ENCODE measurements around the gene ARHGEF28. TPM values are rescaled to one million over a fixed set of nuclear protein-coding genes. Genes with fewer than 3 reads are reported as not detected.

The ARHGEF28 gene
- total and polyA plus RNA-seq, 4 donors, result 4.8 to 27.8 (median 12.7) TPM

- Histone ChIP-seq H3K27me3 (ENCODE audit: control insufficient read depth in 1 of 2, insufficient read depth in 2 of 2, low read length in 1 of 2) (no peaks in the 10 kb centered on the region), H3K36me3 (ENCODE audit: control insufficient read depth in 1 of 2, insufficient read depth in 2 of 2, low read length in 1 of 2) (peaks cover 2% of the 10 kb centered on the region in 2 donors), H3K27ac (ENCODE audit: low read depth in 1 of 2, low read length in 2 of 2) (no peak overlapping the region), H3K9me3 (ENCODE audit: control insufficient read depth, low read length) (no peaks in the 10 kb centered on the region), H3K4me3 (ENCODE audit: low read length in 2 of 2) (no peak overlapping the region), H3K4me1 (ENCODE audit: control insufficient read depth in 1 of 2, insufficient read depth in 2 of 2, low read length in 2 of 2) (no peaks in the 10 kb centered on the region)
- intact Hi-C loops (cut with DNase I), result loop anchor here (2.0 to 10.0 kb wide), 2 partner anchors 135 to 749 kb away; no protein-coding TSS in a partner anchor
- 85 to 91% methylated on average over 3 of the region's 3 CpGs for WGBS, 2 donors
- ATAC-seq (ENCODE audit: low FRiP score), result no peak
- DNase-seq, result no peak
Observed at GRCh38 chr5:73899916-73900315, 273.9 kb downstream of the ARHGEF28 start.

GRCh38 chr5:73900566-73900965, 274.6 kb downstream of the ARHGEF28 start:
- H3K4me3 ChIP-seq (ENCODE audit: low read length in 2 of 2), result no peak overlapping the region
- H3K27me3 ChIP-seq (ENCODE audit: control insufficient read depth in 1 of 2, insufficient read depth in 2 of 2, low read length in 1 of 2), result no peaks in the 10 kb centered on the region
- H3K9me3 ChIP-seq (ENCODE audit: control insufficient read depth, low read length), result no peaks in the 10 kb centered on the region
- 89 to 93% methylated on average over 7 of the region's 7 CpGs for WGBS, 2 donors
- intact Hi-C loops (cut with DNase I), result loop anchor here (2.0 to 10.0 kb wide), 2 partner anchors 134 to 748 kb away; no protein-coding TSS in a partner anchor
- DNase-seq, result no peak
- H3K4me1 ChIP-seq (ENCODE audit: control insufficient read depth in 1 of 2, insufficient read depth in 2 of 2, low read length in 2 of 2), result no peaks in the 10 kb centered on the region
- ATAC-seq (ENCODE audit: low FRiP score), result no peak
- no peak overlapping the region for H3K27ac ChIP-seq (ENCODE audit: low read depth in 1 of 2, low read length in 2 of 2)
- peaks cover 2% of the 10 kb centered on the region in 2 donors for H3K36me3 ChIP-seq (ENCODE audit: control insufficient read depth in 1 of 2, insufficient read depth in 2 of 2, low read length in 1 of 2)

- WGBS, 2 donors, result 85 to 87% methylated on average over 13 of the region's 13 CpGs
- DNase-seq (no peak), ATAC-seq (ENCODE audit: low FRiP score) (no peak)
- Histone ChIP-seq H3K27ac (ENCODE audit: low read depth in 1 of 2, low read length in 2 of 2) (no peak overlapping the region), H3K4me3 (ENCODE audit: low read length in 2 of 2) (no peak overlapping the region), H3K27me3 (ENCODE audit: control insufficient read depth in 1 of 2, insufficient read depth in 2 of 2, low read length in 1 of 2) (no peaks in the 10 kb centered on the region), H3K4me1 (ENCODE audit: control insufficient read depth in 1 of 2, insufficient read depth in 2 of 2, low read length in 2 of 2) (no peaks in the 10 kb centered on the region), H3K9me3 (ENCODE audit: control insufficient read depth, low read length) (no peaks in the 10 kb centered on the region), H3K36me3 (ENCODE audit: control insufficient read depth in 1 of 2, insufficient read depth in 2 of 2, low read length in 1 of 2) (peaks cover 2% of the 10 kb centered on the region in 2 donors)
- intact Hi-C loops (cut with DNase I), result loop anchor here (2.0 to 10.0 kb wide), 2 partner anchors 134 to 748 kb away; no protein-coding TSS in a partner anchor
Observed at GRCh38 chr5:73901043-73901442, 275.0 kb downstream of the ARHGEF28 start.

GRCh38 chr5:73901455-73901854, 275.5 kb downstream of the ARHGEF28 start:
- H3K4me3 ChIP-seq (ENCODE audit: low read length in 2 of 2), result no peak overlapping the region
- H3K9me3 ChIP-seq (ENCODE audit: control insufficient read depth, low read length), result no peaks in the 10 kb centered on the region
- ATAC-seq (ENCODE audit: low FRiP score), result no peak
- intact Hi-C loops (cut with DNase I), result loop anchor here (2.0 to 10.0 kb wide), 2 partner anchors 133 to 747 kb away; no protein-coding TSS in a partner anchor
- H3K36me3 ChIP-seq (ENCODE audit: control insufficient read depth in 1 of 2, insufficient read depth in 2 of 2, low read length in 1 of 2), result peaks cover under 1 to 2% of the 10 kb centered on the region in 2 donors
- no peaks in the 10 kb centered on the region for H3K4me1 ChIP-seq (ENCODE audit: control insufficient read depth in 1 of 2, insufficient read depth in 2 of 2, low read length in 2 of 2)
- DNase-seq, result no peak
- WGBS, 2 donors, result 65 to 68% methylated on average over 4 of the region's 4 CpGs
- no peak overlapping the region for H3K27ac ChIP-seq (ENCODE audit: low read depth in 1 of 2, low read length in 2 of 2)
- H3K27me3 ChIP-seq (ENCODE audit: control insufficient read depth in 1 of 2, insufficient read depth in 2 of 2, low read length in 1 of 2), result no peaks in the 10 kb centered on the region

- peak; percentile 81 for ATAC-seq (ENCODE audit: low FRiP score)
- WGBS, 2 donors, result 25 to 27% methylated on average over 10 of the region's 10 CpGs
Observed at GRCh38 chr5:73902327-73903051, 276.5 kb downstream of the ARHGEF28 start.

GRCh38 chr5:73903169-73903568, 277.2 kb downstream of the ARHGEF28 start:
- H3K9me3 ChIP-seq (ENCODE audit: control insufficient read depth, low read length), result no peaks in the 10 kb centered on the region
- ATAC-seq (ENCODE audit: low FRiP score) (no peak), DNase-seq (no peak)
- no peaks in the 10 kb centered on the region for H3K4me1 ChIP-seq (ENCODE audit: control insufficient read depth in 1 of 2, insufficient read depth in 2 of 2, low read length in 2 of 2)
- no peak overlapping the region for H3K4me3 ChIP-seq (ENCODE audit: low read length in 2 of 2)
- 93 to 94% methylated on average over 9 of the region's 9 CpGs for WGBS, 2 donors
- H3K27ac ChIP-seq (ENCODE audit: low read depth in 1 of 2, low read length in 2 of 2), result no peak overlapping the region
- intact Hi-C loops (cut with DNase I), result loop anchor here (10.0 kb wide), 1 partner anchor 132 kb away; no protein-coding TSS in a partner anchor
- peaks cover 0 to 2% of the 10 kb centered on the region in 2 donors for H3K36me3 ChIP-seq (ENCODE audit: control insufficient read depth in 1 of 2, insufficient read depth in 2 of 2, low read length in 1 of 2)
- H3K27me3 ChIP-seq (ENCODE audit: control insufficient read depth in 1 of 2, insufficient read depth in 2 of 2, low read length in 1 of 2), result no peaks in the 10 kb centered on the region

More at GRCh38 chr5:73902327-73903051, 276.5 kb downstream of the ARHGEF28 start:
- Histone ChIP-seq H3K9me3 (ENCODE audit: control insufficient read depth, low read length) (no peaks in the 10 kb centered on the region), H3K4me1 (ENCODE audit: control insufficient read depth in 1 of 2, insufficient read depth in 2 of 2, low read length in 2 of 2) (no peaks in the 10 kb centered on the region), H3K27ac (ENCODE audit: low read depth in 1 of 2, low read length in 2 of 2) (no peak overlapping the region), H3K4me3 (ENCODE audit: low read length in 2 of 2) (no peak overlapping the region), H3K27me3 (ENCODE audit: control insufficient read depth in 1 of 2, insufficient read depth in 2 of 2, low read length in 1 of 2) (no peaks in the 10 kb centered on the region), H3K36me3 (ENCODE audit: control insufficient read depth in 1 of 2, insufficient read depth in 2 of 2, low read length in 1 of 2) (peaks cover 0 to 2% of the 10 kb centered on the region in 2 donors)
- no peak for DNase-seq
- intact Hi-C loops (cut with DNase I), result loop anchor here (10.0 kb wide), 1 partner anchor 132 kb away; no protein-coding TSS in a partner anchor

- no peak overlapping the region for H3K27ac ChIP-seq (ENCODE audit: low read depth in 1 of 2, low read length in 2 of 2)
- H3K9me3 ChIP-seq (ENCODE audit: control insufficient read depth, low read length), result no peaks in the 10 kb centered on the region
- DNase-seq, result no peak
- H3K4me1 ChIP-seq (ENCODE audit: control insufficient read depth in 1 of 2, insufficient read depth in 2 of 2, low read length in 2 of 2), result no peaks in the 10 kb centered on the region
- WGBS, 2 donors, result 82 to 98% methylated on average over 3 of the region's 3 CpGs
- H3K4me3 ChIP-seq (ENCODE audit: low read length in 2 of 2), result no peak overlapping the region
- H3K27me3 ChIP-seq (ENCODE audit: control insufficient read depth in 1 of 2, insufficient read depth in 2 of 2, low read length in 1 of 2), result no peaks in the 10 kb centered on the region
- no peak for ATAC-seq (ENCODE audit: low FRiP score)
- intact Hi-C loops (cut with DNase I), result loop anchor here (10.0 kb wide), 1 partner anchor 129 kb away; no protein-coding TSS in a partner anchor
- peaks cover 0 to 1% of the 10 kb centered on the region in 2 donors for H3K36me3 ChIP-seq (ENCODE audit: control insufficient read depth in 1 of 2, insufficient read depth in 2 of 2, low read length in 1 of 2)
Observed at GRCh38 chr5:73906277-73906676, 280.3 kb downstream of the ARHGEF28 start.

- no peak for ATAC-seq (ENCODE audit: low FRiP score)
- H3K36me3 ChIP-seq (ENCODE audit: control insufficient read depth in 1 of 2, insufficient read depth in 2 of 2, low read length in 1 of 2), result peaks cover 0 to 3% of the 10 kb centered on the region in 2 donors
- no peak for DNase-seq
- H3K4me3 ChIP-seq (ENCODE audit: low read length in 2 of 2), result no peak overlapping the region
- intact Hi-C loops (cut with DNase I), result loop anchor here (10.0 kb wide), 1 partner anchor 128 kb away; no protein-coding TSS in a partner anchor
- H3K4me1 ChIP-seq (ENCODE audit: control insufficient read depth in 1 of 2, insufficient read depth in 2 of 2, low read length in 2 of 2), result no peaks in the 10 kb centered on the region
- WGBS, 2 donors, result 94 to 96% methylated on average over 3 of the region's 3 CpGs
- H3K27ac ChIP-seq (ENCODE audit: low read depth in 1 of 2, low read length in 2 of 2), result no peak overlapping the region
- no peaks in the 10 kb centered on the region for H3K9me3 ChIP-seq (ENCODE audit: control insufficient read depth, low read length)
- H3K27me3 ChIP-seq (ENCODE audit: control insufficient read depth in 1 of 2, insufficient read depth in 2 of 2, low read length in 1 of 2), result no peaks in the 10 kb centered on the region
Observed at GRCh38 chr5:73907164-73907563, 281.2 kb downstream of the ARHGEF28 start.
